HG03469 (cell line): ENCODE measurements around the gene DCAF15.
"Not testable (repeated sequence)": the region's sequence is repeated elsewhere in the genome, so short reads cannot be mapped to it uniquely, and the experiment has no call there.

Experiments
- ATAC-seq: cut with Tn5 transposase; IDR thresholded peaks from one replicate; pipeline ENCODE4 v1.9.1; 2021; ENCODE audit warnings: mild to moderate bottlenecking, moderate library complexity, moderate number of reproducible peaks; ENCODE audit not compliant: unreplicated experiment

DCAF15 gene, protein sequence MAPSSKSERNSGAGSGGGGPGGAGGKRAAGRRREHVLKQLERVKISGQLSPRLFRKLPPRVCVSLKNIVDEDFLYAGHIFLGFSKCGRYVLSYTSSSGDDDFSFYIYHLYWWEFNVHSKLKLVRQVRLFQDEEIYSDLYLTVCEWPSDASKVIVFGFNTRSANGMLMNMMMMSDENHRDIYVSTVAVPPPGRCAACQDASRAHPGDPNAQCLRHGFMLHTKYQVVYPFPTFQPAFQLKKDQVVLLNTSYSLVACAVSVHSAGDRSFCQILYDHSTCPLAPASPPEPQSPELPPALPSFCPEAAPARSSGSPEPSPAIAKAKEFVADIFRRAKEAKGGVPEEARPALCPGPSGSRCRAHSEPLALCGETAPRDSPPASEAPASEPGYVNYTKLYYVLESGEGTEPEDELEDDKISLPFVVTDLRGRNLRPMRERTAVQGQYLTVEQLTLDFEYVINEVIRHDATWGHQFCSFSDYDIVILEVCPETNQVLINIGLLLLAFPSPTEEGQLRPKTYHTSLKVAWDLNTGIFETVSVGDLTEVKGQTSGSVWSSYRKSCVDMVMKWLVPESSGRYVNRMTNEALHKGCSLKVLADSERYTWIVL

GRCh38 chr19:13952154-13952930, at the start of gene DCAF15:
DCAF15 (plus strand) TSS chr19:13952509; CDS start chr19:13952513, 4 bp downstream.
- ATAC-seq = peak; percentile 77

DNA sequence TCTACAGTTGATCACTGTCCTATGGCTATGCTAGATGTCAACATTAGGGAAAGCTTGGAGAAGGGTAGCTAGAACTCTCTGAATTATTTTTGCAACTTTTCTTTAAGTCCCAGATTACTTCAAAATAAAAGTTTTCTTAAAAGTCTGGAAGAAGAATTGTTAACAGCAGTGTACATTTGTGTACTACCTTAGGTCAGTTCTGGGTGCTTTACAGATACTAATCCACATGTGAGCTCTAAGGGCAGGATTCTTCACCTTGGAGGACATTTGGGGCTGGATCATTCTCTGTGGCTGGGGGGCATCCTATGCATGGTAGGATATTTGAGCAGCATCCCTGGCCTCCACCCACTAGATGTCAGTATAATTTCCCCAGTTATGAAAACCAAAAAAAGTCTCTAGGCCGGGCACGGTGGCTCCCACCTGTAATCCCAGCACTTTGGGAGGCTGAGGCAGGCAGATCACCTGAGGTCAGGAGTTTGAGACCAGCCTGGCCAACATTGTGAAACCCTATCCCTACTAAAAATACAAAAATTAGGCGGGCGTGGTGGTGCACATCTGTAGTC, 49.2 kb upstream of the DCAF15 start:
- no peak for ATAC-seq

- no peak for ATAC-seq
Measured at GRCh38 chr19:13905634-13906520, 46.4 kb upstream of the DCAF15 start, which contains the start of the genes BRME1 and CC2D1A. BRME1 (minus strand) TSS chr19:13906117; CDS start chr19:13904892, 1,225 bp downstream. CC2D1A (plus strand) TSS chr19:13906201; CDS start chr19:13906442, 241 bp downstream.

DNA sequence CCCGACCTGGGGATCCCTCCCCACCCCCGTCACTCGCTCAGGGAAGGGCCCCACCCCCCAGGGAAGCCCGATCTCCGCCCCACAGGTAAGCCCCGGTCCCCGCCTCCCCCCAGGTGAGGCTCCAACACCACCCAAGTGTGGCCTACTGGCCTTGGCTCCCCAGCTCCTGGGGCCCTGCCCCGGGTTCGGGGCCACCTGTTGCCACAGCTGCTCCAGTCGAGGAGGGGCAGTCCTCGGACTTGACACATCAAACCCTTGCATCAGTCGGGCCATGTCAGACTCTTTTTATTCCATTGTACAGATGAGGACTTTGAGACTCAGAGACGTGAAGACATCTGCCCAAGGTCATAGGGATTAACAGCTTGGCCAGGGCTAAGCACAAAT, 45.8 kb upstream of the DCAF15 start:
- ATAC-seq = no peak

DNA sequence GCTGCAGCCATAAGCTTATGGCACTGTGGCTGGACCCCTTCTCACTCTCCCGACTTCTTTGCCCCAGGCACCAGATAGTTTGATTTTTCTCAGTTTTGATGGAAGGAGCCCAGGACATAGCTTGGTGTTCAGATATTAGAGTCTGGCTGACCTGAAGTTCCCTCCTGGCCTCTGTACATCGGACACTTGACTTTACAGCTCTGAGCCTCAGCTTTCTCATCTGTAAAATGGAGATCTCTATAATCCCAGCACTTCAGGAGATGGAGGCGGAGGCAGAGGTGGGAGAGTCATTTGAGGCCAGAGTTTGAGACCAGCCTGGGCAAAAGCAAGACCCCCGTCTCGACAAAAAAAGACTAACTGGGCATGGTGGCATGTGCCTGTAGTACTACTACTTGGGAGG, 45.4 kb upstream of the DCAF15 start:
- ATAC-seq = no peak

- ATAC-seq = no peak
Measured at GRCh38 chr19:13908674-13909073, 43.6 kb upstream of the DCAF15 start.

DNA sequence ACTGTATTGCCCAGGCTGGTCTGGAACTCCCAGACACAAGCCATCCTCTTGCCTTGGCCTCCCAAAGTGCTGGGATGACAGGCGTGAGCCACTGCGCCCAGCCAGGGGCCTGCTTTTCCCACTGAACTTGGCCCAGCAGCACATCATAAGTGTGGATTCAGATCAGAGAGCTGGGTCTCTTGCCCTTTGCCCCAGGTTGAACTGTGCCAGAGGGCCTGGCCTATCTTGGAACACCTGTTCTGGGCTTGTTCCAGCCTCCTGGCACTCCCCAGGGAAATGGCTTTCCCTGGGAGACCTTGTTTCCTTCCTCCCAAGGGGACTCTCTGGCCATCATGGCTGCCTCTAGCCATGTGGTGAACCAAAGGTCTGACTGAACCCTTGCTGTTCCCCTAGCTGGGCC, 42.9 kb upstream of the DCAF15 start:
- ATAC-seq = no peak

GRCh38 chr19:13913352-13913751, 39.0 kb upstream of the DCAF15 start:
- no peak for ATAC-seq

DNA sequence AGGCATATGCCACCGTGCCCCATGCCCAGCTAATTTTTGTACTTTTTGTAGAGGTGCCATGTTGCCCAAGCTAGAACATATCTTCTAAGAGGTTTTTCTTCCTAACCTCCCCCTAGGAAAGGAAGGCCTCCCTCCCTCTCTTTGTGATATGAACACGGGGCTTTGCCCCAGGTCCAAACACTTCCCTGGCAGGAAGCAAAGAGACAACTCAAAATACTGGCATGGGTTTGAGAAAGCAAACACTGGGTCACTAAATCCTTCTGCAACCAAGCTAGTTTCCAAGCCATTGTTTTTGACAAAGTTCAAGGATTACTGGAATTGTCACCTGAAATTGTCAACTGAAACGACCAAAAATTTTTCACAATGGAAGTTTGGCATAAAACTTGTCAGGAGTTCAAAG, 37.5 kb upstream of the DCAF15 start:
- ATAC-seq = no peak

- ATAC-seq = no peak
Measured at GRCh38 chr19:13917888-13918406, 34.4 kb upstream of the DCAF15 start.

DNA sequence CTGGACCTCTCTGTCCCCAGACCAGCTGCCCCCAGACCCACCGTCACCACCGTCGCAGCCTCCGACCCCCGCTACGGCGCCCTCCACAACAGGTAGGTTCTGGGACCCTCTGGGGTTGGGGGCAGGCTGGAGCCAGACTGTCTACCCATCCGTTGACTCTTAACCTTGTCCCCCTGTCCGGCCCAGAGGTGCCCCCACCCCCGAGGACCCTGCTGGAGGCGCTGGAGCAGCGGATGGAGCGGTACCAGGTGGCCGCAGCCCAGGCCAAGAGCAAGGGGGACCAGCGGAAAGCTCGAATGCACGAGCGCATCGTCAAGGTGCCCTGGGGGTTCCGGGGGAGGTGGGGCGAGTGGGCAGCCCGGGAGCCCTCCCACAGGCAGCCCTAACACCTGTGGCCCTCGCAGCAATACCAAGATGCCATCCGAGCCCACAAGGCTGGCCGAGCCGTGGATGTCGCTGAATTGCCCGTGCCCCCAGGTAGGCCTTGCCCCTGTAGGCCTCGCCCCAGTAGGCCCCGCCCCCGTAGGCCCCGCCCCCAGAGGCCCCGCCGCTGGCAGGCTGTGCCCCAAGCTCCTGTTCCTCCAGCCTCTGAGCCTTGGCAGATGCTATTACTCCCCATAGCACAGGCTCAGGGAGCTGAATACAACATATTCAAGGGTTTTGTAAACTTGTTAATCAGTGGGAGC, 33.4 kb upstream of the DCAF15 start:
- ATAC-seq = no peak

DNA sequence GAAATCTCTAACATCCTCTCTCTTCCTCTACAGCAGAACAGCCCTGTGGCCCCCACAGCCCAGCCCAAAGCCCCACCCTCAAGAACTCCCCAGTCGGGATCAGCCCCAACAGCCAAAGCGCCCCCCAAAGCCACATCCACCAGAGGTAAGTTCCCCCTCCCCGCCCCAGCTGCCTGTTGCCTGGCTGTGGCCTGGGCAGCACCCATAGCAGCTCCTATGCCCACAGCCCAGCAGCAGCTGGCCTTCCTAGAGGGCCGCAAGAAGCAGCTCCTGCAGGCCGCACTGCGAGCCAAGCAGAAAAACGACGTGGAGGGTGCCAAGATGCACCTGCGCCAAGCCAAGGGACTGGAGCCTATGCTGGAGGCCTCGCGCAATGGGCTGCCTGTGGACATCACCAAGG, 31.8 kb upstream of the DCAF15 start:
- no peak for ATAC-seq

DNA sequence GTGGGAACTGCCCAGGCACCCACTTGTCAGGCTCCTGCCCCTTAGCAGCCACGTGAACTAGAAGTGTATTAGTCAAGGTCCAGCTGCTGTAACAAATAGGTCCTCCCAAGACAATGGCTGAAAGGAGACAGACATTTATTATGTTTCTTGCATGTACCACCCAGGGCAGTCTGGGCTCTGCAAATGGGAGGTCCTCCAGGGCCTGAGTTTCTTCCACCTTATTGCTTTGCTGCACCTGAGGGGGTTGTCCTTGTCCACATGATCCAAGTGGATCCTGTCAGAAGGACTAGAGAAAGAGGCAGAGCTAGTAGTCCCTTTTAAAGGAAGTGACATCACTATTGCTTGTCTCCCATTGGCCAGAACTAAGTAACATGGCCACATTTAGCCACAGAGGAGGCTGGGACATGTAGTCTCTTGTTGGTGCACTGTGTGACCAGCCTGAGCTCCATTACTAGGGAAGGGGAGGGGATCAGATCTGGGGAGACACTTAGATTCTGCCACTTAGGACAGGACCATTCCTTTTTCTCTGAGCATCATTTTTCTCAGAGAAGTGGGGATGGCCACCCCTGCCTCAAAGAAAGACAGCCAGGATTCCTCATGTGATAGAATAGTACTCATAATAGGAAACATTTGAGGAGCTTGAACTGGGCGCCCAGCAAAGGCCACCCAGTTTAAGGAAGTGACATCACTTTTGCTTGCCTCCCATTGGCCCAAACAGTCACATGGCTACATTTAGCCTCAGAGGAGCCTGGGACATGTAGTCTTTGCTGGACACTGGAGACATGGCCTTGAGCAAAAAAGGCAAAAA, 31.2 kb upstream of the DCAF15 start:
- ATAC-seq = no peak

DNA sequence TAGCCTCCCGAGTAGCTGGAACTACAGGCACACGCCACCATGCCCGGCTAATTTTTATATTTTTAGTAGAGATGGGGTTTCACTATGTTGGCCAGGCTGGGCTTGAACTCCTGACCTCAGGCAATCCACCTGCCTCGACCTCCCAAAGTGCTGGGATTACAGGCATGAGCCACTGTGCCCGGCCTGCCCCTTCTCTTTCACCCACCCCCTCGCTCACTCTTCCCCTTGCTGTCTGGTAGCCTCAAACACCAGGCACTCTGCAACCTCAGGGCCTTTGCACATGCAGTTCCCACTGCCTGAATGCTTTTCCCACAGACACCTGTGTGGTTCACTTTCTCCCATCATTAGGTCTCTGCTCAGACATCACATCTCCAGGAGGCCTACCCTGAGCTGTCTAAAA, 30.2 kb upstream of the DCAF15 start:
- not testable (repeated sequence) for ATAC-seq

DNA sequence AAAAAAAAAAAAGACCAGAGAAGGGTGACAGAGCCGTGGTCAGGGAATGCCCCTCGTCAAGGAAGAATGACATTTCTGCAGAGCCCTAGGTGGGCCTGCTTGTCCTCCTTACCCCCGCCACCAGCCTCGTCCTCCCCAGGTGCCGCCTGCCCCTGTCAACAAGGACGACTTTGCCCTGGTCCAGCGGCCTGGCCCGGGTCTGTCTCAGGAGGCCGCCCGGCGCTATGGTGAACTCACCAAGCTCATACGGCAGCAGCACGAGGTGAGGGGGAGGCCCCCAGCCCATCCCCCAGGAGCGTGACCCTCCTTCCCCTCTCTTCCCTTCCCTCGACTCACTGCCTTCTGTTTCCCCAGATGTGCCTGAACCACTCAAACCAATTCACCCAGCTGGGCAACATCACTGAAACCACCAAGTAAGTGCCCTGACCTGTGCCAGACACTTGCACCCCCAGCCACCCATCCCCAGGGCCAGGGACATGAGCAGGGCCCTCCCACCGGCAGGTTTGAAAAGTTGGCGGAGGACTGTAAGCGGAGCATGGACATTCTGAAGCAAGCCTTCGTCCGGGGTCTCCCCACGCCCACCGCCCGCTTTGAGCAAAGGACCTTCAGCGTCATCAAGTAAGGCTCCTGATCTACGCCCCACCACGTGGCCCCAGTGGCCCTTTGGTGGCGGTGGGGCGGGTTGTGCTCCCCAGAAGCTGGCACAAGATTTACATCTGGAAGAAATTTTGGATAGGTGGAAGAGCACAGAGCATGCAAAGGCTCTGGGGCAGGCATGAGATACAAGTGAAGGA, 28.9 kb upstream of the DCAF15 start:
- no peak for ATAC-seq

GRCh38 chr19:13926010-13926409, 26.3 kb upstream of the DCAF15 start:
- ATAC-seq = no peak

DNA sequence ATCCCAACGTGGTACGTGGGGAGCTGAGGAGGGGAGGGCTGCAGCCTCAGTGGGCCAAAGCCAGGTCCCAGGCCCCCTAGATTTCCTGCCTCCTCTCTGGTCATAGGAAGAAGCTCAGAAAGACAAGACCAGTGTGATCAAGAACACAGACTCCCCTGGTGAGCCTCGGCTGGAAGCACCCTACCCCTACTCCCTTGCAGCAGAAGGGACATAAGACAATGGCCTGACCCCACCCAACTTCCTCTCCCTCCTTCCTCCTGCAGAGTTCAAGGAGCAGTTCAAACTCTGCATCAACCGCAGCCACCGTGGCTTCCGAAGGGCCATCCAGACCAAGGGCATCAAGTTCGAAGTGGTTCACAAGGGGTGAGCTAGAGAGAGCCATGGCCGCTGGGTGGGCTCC, 25.6 kb upstream of the DCAF15 start:
- no peak for ATAC-seq

DNA sequence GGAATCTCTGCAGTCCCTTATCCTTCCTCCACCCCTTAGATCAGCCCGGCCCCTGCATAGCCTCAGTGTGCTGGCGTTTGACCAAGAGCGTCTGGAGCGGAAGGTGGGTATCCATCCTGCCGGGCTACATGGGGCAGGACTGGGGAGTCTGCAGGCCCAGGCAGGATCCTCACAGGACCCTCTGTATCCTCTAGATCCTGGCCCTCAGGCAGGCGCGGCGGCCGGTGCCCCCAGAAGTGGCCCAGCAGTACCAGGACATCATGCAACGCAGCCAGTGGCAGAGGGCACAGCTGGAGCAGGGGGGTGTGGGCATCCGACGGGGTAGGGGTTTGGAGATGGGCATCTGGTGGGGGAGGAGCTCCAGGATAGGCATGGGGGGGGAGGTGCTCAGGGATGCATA, 23.0 kb upstream of the DCAF15 start:
- ATAC-seq = no peak
